GM21360 (cell line): ENCODE measurements around the gene PRAMEF7.
"Not testable (repeated sequence)": the region's sequence is repeated elsewhere in the genome, so short reads cannot be mapped to it uniquely, and the experiment has no call there.

Experiments used
- ATAC-seq: cut with Tn5 transposase; IDR thresholded peaks from one replicate; pipeline ENCODE4 v1.9.1; 2021; ENCODE audit warnings: mild to moderate bottlenecking, moderate library complexity; ENCODE audit not compliant: unreplicated experiment

Gene PRAMEF7

DNA sequence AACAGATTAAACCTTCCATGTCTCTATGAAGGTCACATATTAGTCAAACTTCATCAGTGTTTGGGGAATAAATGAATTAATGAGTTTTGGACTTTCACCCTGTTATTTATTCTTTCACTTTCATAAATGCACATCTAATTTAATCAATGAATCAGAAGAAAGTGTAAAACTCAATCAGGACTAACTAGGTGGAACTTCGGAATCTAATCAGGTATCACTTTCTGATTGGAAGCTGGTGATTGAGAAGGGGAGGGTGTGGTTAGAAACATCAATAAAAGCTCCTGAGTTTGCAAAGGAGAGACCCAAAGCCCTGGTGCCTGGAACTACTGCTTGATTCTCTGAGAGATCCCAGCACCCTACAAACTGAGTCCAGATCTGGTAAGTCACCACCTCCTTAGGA lies at the start of gene PRAMEF7:
TSS of gene PRAMEF7 (plus strand) at position 301 of the 400 bp plus-strand sequence. CDS start 1,083 bp downstream, outside the sequence.
- not testable (repeated sequence) for ATAC-seq

DNA sequence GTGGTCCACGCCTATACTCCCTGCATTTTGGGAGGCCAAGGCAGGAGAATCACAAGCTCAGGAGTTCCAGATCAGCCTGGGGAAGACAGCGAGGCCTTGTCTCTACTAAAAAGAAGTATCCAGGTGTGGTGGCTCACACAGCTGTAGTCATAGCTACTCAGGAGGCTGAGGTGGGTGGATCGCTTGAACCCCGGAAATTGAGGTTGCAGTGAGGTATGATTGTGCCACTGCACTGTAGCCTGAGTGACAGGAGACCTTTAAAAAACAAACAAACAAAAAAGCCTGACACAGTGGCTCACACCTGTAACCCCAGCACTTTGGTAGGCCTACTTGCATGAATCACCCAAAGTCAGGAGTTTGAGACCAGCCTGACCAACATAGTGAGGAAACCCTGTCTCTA lies 38.0 kb upstream of the PRAMEF7 start:
- ATAC-seq, result not testable (repeated sequence)

DNA sequence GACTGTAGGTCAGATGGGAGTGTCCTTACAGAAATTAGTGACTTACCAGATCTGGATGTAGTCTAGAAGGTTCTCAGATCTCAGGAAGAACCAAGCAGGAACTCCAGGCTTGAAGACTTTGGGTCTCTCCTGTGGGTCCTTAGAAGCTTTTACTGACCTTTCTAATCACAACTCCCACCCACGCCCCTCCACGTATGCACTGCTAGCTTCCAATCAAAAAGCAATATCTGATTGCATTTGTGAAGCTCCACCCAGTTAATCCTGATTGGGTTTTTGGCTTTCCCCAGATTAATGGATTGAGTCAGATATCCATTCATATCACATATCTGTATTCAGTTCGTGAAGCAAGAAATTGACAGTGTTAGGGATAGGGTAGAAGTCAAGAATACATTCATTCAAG lies 30.3 kb upstream of the PRAMEF7 start, which contains the start of gene PRAMEF4:
TSS of gene PRAMEF4 (minus strand) at position 101 of the 400 bp plus-strand sequence. CDS start 2,807 bp downstream, outside the sequence.
- not testable (repeated sequence) for ATAC-seq

DNA sequence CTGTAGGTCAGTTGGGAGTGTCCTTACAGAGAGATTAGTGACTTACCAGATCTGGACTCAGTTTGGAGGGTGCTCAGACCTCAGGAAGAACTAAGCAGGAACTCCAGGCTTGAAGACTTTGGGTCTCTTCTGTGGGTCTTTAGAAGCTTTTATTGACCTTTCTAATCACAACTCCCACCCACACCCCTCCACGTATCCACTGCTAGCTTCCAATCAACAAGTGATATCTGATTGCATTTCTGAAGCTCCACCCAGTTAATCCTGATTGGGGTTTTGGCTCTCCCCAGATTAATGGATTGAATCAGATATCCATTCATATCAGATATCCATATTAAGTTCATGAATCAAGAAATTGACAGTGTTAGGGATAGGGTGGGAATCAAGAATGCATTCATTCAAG lies 18.2 kb upstream of the PRAMEF7 start, which contains the start of gene PRAMEF10:
TSS of gene PRAMEF10 (minus strand) at position 101 of the 400 bp plus-strand sequence. CDS start 2,423 bp downstream, outside the sequence.
- not testable (repeated sequence) for ATAC-seq

- ATAC-seq, result not testable (repeated sequence)
These were observed 17.2 kb upstream of the PRAMEF7 start for GRCh38 chr1:12899186-12899585.

- not testable (repeated sequence) for ATAC-seq
These were observed 12.4 kb upstream of the PRAMEF7 start for GRCh38 chr1:12903793-12904572.

GRCh38 chr1:12921749-12922148 lies 5.3 kb downstream of the PRAMEF7 start:
- not testable (repeated sequence) for ATAC-seq

DNA sequence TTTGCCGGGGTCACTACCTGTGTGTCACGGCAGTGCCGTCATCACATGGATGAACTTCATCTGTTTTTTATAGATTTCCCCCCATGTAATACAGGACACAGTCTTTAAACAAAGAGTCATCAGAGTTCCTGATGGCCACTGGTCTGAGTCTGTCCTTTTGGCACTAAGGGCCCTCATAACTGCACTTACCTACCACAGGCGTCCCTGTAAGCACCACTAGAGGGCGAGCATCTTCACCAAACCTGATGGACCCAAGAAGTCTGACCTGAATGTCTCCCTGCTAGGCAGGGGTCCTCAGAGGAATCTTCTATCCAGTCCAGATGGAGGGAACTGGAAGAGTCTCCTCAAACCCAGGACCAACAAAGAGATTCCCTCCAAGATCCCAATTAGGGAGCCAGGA lies 8.0 kb downstream of the PRAMEF7 start:
- not testable (repeated sequence) for ATAC-seq

- ATAC-seq, result not testable (repeated sequence)
These were observed 31.1 kb downstream of the PRAMEF7 start, which contains the start of gene PRAMEF6 for GRCh38 chr1:12947480-12947879. TSS of gene PRAMEF6 (minus strand) at chr1:12947580. CDS start at chr1:12942518, 5,062 bp downstream.
